ENCODE results near the gene ITCH. TPM values are rescaled to one million over a fixed set of nuclear protein-coding genes. Genes with fewer than 3 reads are reported as not detected.

ITCH gene
- total and polyA plus RNA-seq, 9 of the 15 experiments (the other 6 are each of a cell fraction or from before 2014, with no cell fraction given): 7.5 to 53.0 (median 22.9) TPM

DNA sequence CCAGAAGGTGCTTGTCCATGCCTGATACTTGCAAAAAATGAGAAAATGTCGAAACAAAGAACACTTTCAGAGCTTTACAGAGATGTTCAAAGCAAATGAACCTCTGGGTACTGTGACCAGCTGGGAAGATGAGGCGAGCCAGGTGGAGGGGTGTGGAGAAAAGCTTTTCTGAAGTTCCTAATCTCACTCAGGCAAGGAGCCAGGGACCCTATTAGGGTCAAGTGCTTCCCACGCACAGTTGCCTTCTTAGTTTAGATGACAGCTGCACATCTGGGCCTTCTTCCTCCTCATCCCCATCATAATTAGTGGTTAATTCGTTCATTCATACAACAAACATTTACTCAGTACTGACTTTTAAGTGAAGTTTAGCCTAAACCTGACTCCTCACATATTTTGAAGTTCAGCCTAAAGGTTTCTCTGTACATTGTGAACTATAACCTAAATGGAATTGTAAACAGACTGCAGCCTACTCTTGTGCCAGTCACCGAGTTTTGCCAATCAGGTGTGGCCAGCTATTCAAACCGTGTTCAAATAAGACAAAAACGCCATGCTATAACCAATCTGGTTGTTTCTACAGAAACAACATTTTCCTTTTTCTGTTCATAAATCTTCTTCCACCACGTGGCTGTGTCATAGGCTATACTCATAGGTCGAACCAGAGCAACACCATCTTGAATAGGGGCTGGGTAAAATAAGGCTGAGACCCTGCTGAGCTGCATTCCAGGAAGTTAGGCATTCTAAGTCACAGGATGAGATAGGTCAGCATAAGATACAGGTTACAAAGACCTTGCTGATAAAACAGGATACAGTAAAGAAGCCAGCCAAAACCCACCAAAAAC, 40.6 kb upstream of the ITCH start (continued):
- TF ChIP-seq ZNF175 (CRISPR knock-in tag; IDR thresholded peaks at IDR 0.05; ENCODE audit: low read depth) (peak; percentile 94), L3MBTL2 (IDR thresholded peaks at IDR 0.05) (no peak), ERF (CRISPR knock-in tag; IDR thresholded peaks at IDR 0.05) (0 out of 2 replicates have a peak, but pooled peaks have one; percentile 60), MEIS2 (IDR thresholded peaks at IDR 0.05; ENCODE audit: partially characterized antibody) (peak; percentile 28), ZNF589 (CRISPR knock-in tag; IDR thresholded peaks at IDR 0.05; ENCODE audit: low read depth) (peak; percentile 94), ZNF766 (CRISPR knock-in tag; conservative IDR thresholded peaks at IDR 0.05) (peak; percentile 75), ZNF354B (CRISPR knock-in tag; IDR thresholded peaks at IDR 0.05) (0 out of 2 replicates have a peak, but pooled peaks have one; percentile 29), ZNF583 (CRISPR knock-in tag; IDR thresholded peaks at IDR 0.05) (peak; percentile 90), MYC (IDR thresholded peaks at IDR 0.05; ENCODE audit: low read depth, low read length) (no peak), MYC (CRISPR knock-in tag; IDR thresholded peaks at IDR 0.05; ENCODE audit: borderline replicate concordance, low read depth) (no peak), HDAC8 (tag; IDR thresholded peaks at IDR 0.05) (peak; percentile 91), GTF2E2 (tag; IDR thresholded peaks at IDR 0.05) (0 out of 2 replicates have a peak, but pooled peaks have one; percentile 57), RHOXF2B (CRISPR knock-in tag; conservative IDR thresholded peaks at IDR 0.05) (no peak), FOSL1 (tag; conservative IDR thresholded peaks at IDR 0.05) (peak; percentile 58; the same call in 1 of the 2 replicates), SOX6 (IDR thresholded peaks at IDR 0.05) (no peak)
- TF ChIP-seq, protein P1, sequence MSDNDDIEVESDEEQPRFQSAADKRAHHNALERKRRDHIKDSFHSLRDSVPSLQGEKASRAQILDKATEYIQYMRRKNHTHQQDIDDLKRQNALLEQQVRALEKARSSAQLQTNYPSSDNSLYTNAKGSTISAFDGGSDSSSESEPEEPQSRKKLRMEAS (CRISPR knock-in tag; IDR thresholded peaks at IDR 0.05): no peak
- TF ChIP-seq, protein P2, sequence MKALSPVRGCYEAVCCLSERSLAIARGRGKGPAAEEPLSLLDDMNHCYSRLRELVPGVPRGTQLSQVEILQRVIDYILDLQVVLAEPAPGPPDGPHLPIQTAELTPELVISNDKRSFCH (CRISPR knock-in tag; IDR thresholded peaks at IDR 0.05): peak; percentile 53; the same call in 1 of the 2 replicates
- TF ChIP-seq, protein P2 (tag; IDR thresholded peaks at IDR 0.05): peak; percentile 98
- TF ChIP-seq, protein P3, sequence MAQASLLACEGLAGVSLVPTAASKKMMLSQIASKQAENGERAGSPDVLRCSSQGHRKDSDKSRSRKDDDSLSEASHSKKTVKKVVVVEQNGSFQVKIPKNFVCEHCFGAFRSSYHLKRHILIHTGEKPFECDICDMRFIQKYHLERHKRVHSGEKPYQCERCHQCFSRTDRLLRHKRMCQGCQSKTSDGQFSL (CRISPR knock-in tag; IDR thresholded peaks at IDR 0.05): no peak
- TF ChIP-seq, protein P3 (tag; IDR thresholded peaks at IDR 0.05): peak in 1 of 2 experiments; percentile 88; a peak in 2 of 4 replicates
- TF ChIP-seq, protein P4, sequence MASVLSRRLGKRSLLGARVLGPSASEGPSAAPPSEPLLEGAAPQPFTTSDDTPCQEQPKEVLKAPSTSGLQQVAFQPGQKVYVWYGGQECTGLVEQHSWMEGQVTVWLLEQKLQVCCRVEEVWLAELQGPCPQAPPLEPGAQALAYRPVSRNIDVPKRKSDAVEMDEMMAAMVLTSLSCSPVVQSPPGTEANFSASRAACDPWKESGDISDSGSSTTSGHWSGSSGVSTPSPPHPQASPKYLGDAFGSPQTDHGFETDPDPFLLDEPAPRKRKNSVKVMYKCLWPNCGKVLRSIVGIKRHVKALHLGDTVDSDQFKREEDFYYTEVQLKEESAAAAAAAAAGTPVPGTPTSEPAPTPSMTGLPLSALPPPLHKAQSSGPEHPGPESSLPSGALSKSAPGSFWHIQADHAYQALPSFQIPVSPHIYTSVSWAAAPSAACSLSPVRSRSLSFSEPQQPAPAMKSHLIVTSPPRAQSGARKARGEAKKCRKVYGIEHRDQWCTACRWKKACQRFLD (CRISPR knock-in tag; IDR thresholded peaks at IDR 0.05): peak; percentile 84
- TF ChIP-seq, protein P5, sequence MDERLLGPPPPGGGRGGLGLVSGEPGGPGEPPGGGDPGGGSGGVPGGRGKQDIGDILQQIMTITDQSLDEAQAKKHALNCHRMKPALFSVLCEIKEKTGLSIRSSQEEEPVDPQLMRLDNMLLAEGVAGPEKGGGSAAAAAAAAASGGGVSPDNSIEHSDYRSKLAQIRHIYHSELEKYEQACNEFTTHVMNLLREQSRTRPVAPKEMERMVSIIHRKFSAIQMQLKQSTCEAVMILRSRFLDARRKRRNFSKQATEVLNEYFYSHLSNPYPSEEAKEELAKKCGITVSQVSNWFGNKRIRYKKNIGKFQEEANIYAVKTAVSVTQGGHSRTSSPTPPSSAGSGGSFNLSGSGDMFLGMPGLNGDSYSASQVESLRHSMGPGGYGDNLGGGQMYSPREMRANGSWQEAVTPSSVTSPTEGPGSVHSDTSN (CRISPR knock-in tag; IDR thresholded peaks at IDR 0.05; ENCODE audit: low read depth): no peak
- TF ChIP-seq, protein P5 (tag; conservative IDR thresholded peaks at IDR 0.05; ENCODE audit: low read depth): peak; percentile 63; the same call in 1 of the 2 replicates
